ENCODE measurements around the gene IL17RB.

DNA sequence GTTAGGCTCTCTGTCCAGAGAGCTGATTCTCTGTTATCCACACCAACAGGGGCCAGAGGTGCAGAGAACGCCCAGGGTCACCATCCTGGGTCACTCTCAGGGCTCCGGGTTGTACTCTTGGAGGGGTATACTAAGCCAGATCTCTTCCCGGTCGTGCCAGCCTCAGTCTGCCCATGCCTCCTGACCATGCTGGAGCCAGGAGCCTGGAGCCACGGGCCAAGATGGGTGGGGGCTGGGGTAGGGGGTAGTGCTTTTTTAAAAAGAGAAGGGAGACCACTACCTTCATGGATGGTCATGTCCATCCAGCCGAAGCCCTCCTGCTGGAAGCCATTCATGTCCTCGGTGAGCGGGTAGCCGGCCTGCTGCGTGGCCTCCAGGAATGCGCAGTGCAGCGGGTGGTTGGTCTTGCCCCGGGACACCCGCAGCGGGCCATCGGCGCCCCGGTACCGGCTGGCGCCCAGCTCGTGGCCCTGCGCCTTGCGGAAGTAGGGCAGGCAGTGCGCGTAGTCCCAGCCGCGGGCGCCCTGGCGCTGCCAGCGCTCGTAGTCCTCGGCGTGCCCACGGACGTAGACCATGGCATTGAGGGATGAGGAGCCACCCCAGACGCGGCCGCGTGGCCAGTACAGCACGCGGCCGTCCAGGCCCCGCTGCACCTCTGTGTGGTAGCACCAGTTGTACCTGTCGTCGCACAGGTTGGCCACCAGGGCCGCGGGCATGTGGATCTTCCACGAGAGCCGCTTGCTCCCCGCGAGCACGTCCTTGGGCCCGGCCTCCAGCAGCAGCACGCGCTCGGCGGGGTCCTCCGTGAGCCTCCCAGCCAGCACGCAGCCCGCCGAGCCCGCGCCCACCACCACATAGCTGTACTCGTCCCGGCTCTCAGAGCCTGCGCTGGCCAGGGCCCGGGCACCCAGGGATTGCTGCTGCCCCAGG is 23.1 kb upstream of the IL17RB start:
- TF ChIP-seq HDGF (IDR thresholded peaks at IDR 0.05; ENCODE audit: borderline replicate concordance) (no peak), FOXK2 (IDR thresholded peaks at IDR 0.05) (no peak), SUZ12 (IDR thresholded peaks at IDR 0.05) (no peak), L3MBTL2 (conservative IDR thresholded peaks at IDR 0.05) (no peak), TARDBP (IDR thresholded peaks at IDR 0.05) (no peak)

Measured in HEK293T (cell line).